Esophagus muscularis mucosa (tissue), 4 donors: ENCODE results near the gene MB.

Experiments
- CTCF ChIP-seq, 3 experiments: fragments of 200-600 bp in 2 of 3; fragments of 450-650 bp in 1 of 3; sonication (generic) in 2 of 3; IDR thresholded peaks; one replicate each; pipeline ENCODE4 v1.5.1; 2017 to 2019; ENCODE audit warnings: antibody characterized with exemption in 3 of 3, mild to moderate bottlenecking in 2 of 3, moderate library complexity in 1 of 3
- EP300 ChIP-seq: sonication (generic); formaldehyde crosslinking; IDR thresholded peaks from one replicate; pipeline ENCODE4 v1.6.1; 2017; ENCODE audit warnings: antibody characterized with exemption
- POLR2A ChIP-seq: fragments of 450-650 bp; IDR thresholded peaks from one replicate; pipeline ENCODE4 v1.6.1; 2017; ENCODE audit warnings: antibody characterized with exemption, moderate library complexity, mild to moderate bottlenecking, low read depth

GRCh38 chr22:35606916-35607315, 10.2 kb downstream of the MB start:
- TF ChIP-seq CTCF (IDR thresholded peaks at IDR 0.05) (no peak), EP300 (no peak), POLR2A (no peak)
